Cardiac fibroblast (primary cell): ENCODE data around the gene CEPT1.

ENCODE experiments used
- DNase-seq, 2 donors: peaks; one replicate each; pipeline versions ENCODE4 v3.0.0 to v3.0.0-alpha.2; 2010; ENCODE audit warnings: low read depth in 2 of 2
- H3K4me3 ChIP-seq, 2 donors: replicated peaks in 1 of 2; 1 replicate in 1 of 2; 2 replicates in 1 of 2; pipeline ENCODE4 v1.5.1; 2011; ENCODE audit warnings: low read depth in 2 of 2, low read length in 2 of 2, mild to moderate bottlenecking in 2 of 2, moderate library complexity in 1 of 2
- CTCF ChIP-seq: IDR thresholded peaks from one replicate; pipeline ENCODE4 v1.5.1; 2011; ENCODE audit warnings: low read depth, mild to moderate bottlenecking, low read length, inconsistent platforms

The CEPT1 gene

GRCh38 chr1:111179968-111180533 lies 40.0 kb downstream of the CEPT1 start:
- no peak for DNase-seq
- H3K4me3 ChIP-seq: no peak overlapping the region
- no peak for TF ChIP-seq CTCF

- DNase-seq: no peak
- no peak overlapping the region for H3K4me3 ChIP-seq
- no peak for TF ChIP-seq CTCF
Measured at GRCh38 chr1:111182052-111182451, 42.0 kb downstream of the CEPT1 start.

- no peak for DNase-seq
- H3K4me3 ChIP-seq: no peak overlapping the region
Measured at GRCh38 chr1:111183308-111184069, 43.5 kb downstream of the CEPT1 start.

GRCh38 chr1:111184663-111185062 lies 44.6 kb downstream of the CEPT1 start:
- no peak for DNase-seq
- H3K4me3 ChIP-seq: no peak overlapping the region
- no peak for TF ChIP-seq CTCF

More at GRCh38 chr1:111183308-111184069, 43.5 kb downstream of the CEPT1 start:
- no peak for TF ChIP-seq CTCF

GRCh38 chr1:111190931-111191451 lies 51.0 kb downstream of the CEPT1 start:
- peak; percentile 40 to 78 for DNase-seq
- no peak for TF ChIP-seq CTCF
- no peak overlapping the region for H3K4me3 ChIP-seq

GRCh38 chr1:111191496-111191895 lies 51.5 kb downstream of the CEPT1 start:
- no peak overlapping the region for H3K4me3 ChIP-seq
- DNase-seq: peak; percentile 44 to 76
- no peak for TF ChIP-seq CTCF
